ENCODE data around the gene RIC3. TPM values are rescaled to one million over a fixed set of nuclear protein-coding genes. Genes with fewer than 3 reads are reported as not detected.

The RIC3 gene
- total RNA-seq, 1 experiment from 2014 or later, result 0.38 TPM

DNA sequence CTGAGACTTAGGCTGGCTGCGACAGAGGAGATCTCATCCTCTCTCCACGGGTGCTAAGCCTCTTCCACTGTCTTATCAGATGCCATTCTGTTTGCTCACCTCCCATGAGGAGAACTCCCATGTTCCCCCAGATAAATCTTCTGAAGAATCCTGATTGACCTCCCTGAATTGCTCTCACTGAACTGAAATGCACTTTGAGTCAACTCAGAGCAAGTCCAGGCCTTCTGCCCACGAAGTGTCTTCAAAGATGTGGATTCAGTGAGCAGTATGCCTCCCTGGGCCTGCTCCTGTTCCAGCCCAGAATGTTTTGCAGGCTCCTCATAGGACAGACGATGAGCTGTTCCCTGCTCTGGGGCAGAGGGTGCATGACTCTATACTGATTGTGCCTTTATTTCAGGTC, 70.5 kb downstream of the RIC3 start:
- Mint-ChIP-seq H3K36me3 (ENCODE audit: insufficient read depth, unreplicated experiment) (no peaks in the 10 kb centered on the region), H3K9me3 (ENCODE audit: low read depth, unreplicated experiment) (no peaks in the 10 kb centered on the region), H3K27ac (ENCODE audit: unreplicated experiment) (no peak overlapping the region), H3K27me3 (ENCODE audit: unreplicated experiment) (peaks cover 13% of the 10 kb centered on the region), H3K4me1 (ENCODE audit: low read depth, unreplicated experiment) (no peaks in the 10 kb centered on the region), H3K4me3 (ENCODE audit: low read depth, unreplicated experiment) (no peak overlapping the region)
- CTCF ChIA-PET, result interaction anchor here (0.6 to 3.3 kb wide), 6 partner anchors 31 to 1000 kb away, joined by 3 to 97 read pairs (median 10); partner anchors contain the start of gene EIF3F
- intact Hi-C loops (cut with micrococcal nuclease; ENCODE audit: unreplicated experiment), result loop anchor here (10.0 kb wide), 1 partner anchor 424 kb away; the partner anchor contains the start of gene CYB5R2
- no peak for TF ChIP-seq CTCF (IDR thresholded peaks at IDR 0.05; ENCODE audit: unreplicated experiment)
- DNase-seq, result no peak
- no TSS peak for BruUV-seq (replicated peaks)

DNA sequence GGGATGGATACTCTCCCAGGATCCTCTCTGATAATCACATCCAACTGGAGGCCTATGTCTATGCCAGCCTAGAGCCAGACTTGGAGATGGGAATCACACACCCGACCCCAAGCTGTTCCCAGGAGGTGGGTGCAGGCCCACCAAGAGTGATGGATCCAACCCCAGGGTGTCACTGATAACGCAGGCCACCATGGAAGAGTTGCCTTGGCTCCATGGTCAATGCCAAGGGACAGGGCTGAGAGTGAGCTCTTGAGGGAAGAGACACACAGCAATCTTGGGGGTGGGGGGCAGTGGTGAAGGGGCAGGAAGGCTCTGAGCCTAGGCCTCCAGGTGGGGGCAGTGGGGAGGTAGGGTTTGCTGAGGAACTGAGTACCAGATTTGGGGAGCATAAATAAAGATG, 70.9 kb downstream of the RIC3 start:
- DNase-seq, result no peak
- H3K27ac Mint-ChIP-seq (ENCODE audit: unreplicated experiment), result no peak overlapping the region
- peaks cover 13% of the 10 kb centered on the region for H3K27me3 Mint-ChIP-seq (ENCODE audit: unreplicated experiment)
- H3K9me3 Mint-ChIP-seq (ENCODE audit: low read depth, unreplicated experiment), result no peaks in the 10 kb centered on the region
- BruUV-seq (replicated peaks), result no TSS peak
- H3K4me1 Mint-ChIP-seq (ENCODE audit: low read depth, unreplicated experiment), result no peaks in the 10 kb centered on the region
- H3K36me3 Mint-ChIP-seq (ENCODE audit: insufficient read depth, unreplicated experiment), result no peaks in the 10 kb centered on the region
- TF ChIP-seq CTCF (IDR thresholded peaks at IDR 0.05; ENCODE audit: unreplicated experiment), result no peak
- intact Hi-C loops (cut with micrococcal nuclease; ENCODE audit: unreplicated experiment), result loop anchor here (10.0 kb wide), 1 partner anchor 423 kb away; the partner anchor contains the start of gene CYB5R2
- no peak overlapping the region for H3K4me3 Mint-ChIP-seq (ENCODE audit: low read depth, unreplicated experiment)
- CTCF ChIA-PET, result interaction anchor here (0.9 to 3.3 kb wide), 5 partner anchors 31 to 111 kb away, joined by 3 to 97 read pairs (median 15); partner anchors contain the start of gene EIF3F

- DNase-seq, result no peak
- Mint-ChIP-seq H3K36me3 (ENCODE audit: insufficient read depth, unreplicated experiment) (no peaks in the 10 kb centered on the region), H3K27me3 (ENCODE audit: unreplicated experiment) (peaks cover 13% of the 10 kb centered on the region), H3K4me1 (ENCODE audit: low read depth, unreplicated experiment) (no peaks in the 10 kb centered on the region), H3K9me3 (ENCODE audit: low read depth, unreplicated experiment) (no peaks in the 10 kb centered on the region), H3K4me3 (ENCODE audit: low read depth, unreplicated experiment) (no peak overlapping the region), H3K27ac (ENCODE audit: unreplicated experiment) (no peak overlapping the region)
- intact Hi-C loops (cut with micrococcal nuclease; ENCODE audit: unreplicated experiment), result loop anchor here (10.0 kb wide), 1 partner anchor 423 kb away; the partner anchor contains the start of gene CYB5R2
- no peak for TF ChIP-seq CTCF (IDR thresholded peaks at IDR 0.05; ENCODE audit: unreplicated experiment)
- BruUV-seq (replicated peaks), result no TSS peak
- CTCF ChIA-PET, result interaction anchor here (0.6 to 3.1 kb wide), 4 partner anchors 64 to 818 kb away, joined by 3 to 59 read pairs (median 9); partner anchors contain the start of gene EIF3F
Measured at GRCh38 chr11:8097468-8097867, 71.4 kb downstream of the RIC3 start.

GRCh38 chr11:8097062-8097461, 71.8 kb downstream of the RIC3 start:
- BruUV-seq (replicated peaks), result no TSS peak
- Mint-ChIP-seq H3K27me3 (ENCODE audit: unreplicated experiment) (peaks cover 13% of the 10 kb centered on the region), H3K27ac (ENCODE audit: unreplicated experiment) (no peak overlapping the region), H3K4me3 (ENCODE audit: low read depth, unreplicated experiment) (no peak overlapping the region), H3K4me1 (ENCODE audit: low read depth, unreplicated experiment) (no peaks in the 10 kb centered on the region), H3K9me3 (ENCODE audit: low read depth, unreplicated experiment) (no peaks in the 10 kb centered on the region), H3K36me3 (ENCODE audit: insufficient read depth, unreplicated experiment) (no peaks in the 10 kb centered on the region)
- no peak for DNase-seq
- TF ChIP-seq CTCF (IDR thresholded peaks at IDR 0.05; ENCODE audit: unreplicated experiment), result no peak
- CTCF ChIA-PET, result interaction anchor here (0.6 to 0.9 kb wide), 3 partner anchors 63 to 818 kb away, joined by 3 read pairs; no protein-coding TSS in a partner anchor
- intact Hi-C loops (cut with micrococcal nuclease; ENCODE audit: unreplicated experiment), result loop anchor here (10.0 kb wide), 1 partner anchor 422 kb away; the partner anchor contains the start of gene CYB5R2
